SU-DHL-6 (cell line): Measurements from ENCODE around the gene FBN1.

Experiments
- H2AFZ ChIP-seq: fragments of 200-600 bp; sonication (generic); 2 replicates; pipeline ENCODE4 v1.6.1; 2014; ENCODE audit warnings: low read depth, mild to moderate bottlenecking, moderate library complexity, mixed read lengths, antibody characterized with exemption, low read length; ENCODE audit not compliant: severe bottlenecking
- H3F3A ChIP-seq: fragments of 200-600 bp; shearing (Covaris generic); 2 replicates; pipeline ENCODE4 v1.6.0; 2016; ENCODE audit warnings: antibody characterized with exemption, mild to moderate bottlenecking; ENCODE audit not compliant: insufficient read depth
- H3K27ac ChIP-seq: fragments of 200-600 bp; sonication (generic); 2 replicates; pipeline ENCODE4 v1.5.1; 2016; ENCODE audit warnings: low read depth, mild to moderate bottlenecking, low read length, moderate library complexity, mixed read lengths
- H3K27me3 ChIP-seq: fragments of 200-600 bp; sonication (generic), shearing (Covaris generic); 2 replicates; pipeline ENCODE4 v1.6.0; 2014; ENCODE audit warnings: mild to moderate bottlenecking, low read length
- H3K36me3 ChIP-seq: fragments of 200-600 bp; sonication (generic); 2 replicates; pipeline ENCODE4 v1.6.1; 2014; ENCODE audit warnings: mild to moderate bottlenecking, low read length, mixed read lengths
- H3K4me2 ChIP-seq: fragments of 300-600, 200-600 bp; shearing (Covaris generic), sonication (generic); 2 replicates; pipeline ENCODE4 v1.6.0; 2014; ENCODE audit warnings: low read length, low read depth, mild to moderate bottlenecking; ENCODE audit not compliant: poor library complexity, severe bottlenecking
- H3K4me3 ChIP-seq: fragments of 200-600 bp; sonication (generic); 2 replicates; pipeline ENCODE4 v1.5.1; 2014; ENCODE audit warnings: antibody characterized with exemption, low read length, mild to moderate bottlenecking, mixed read lengths; ENCODE audit not compliant: insufficient read depth, poor library complexity, severe bottlenecking
- H3K79me2 ChIP-seq: fragments of 200-600 bp; sonication (generic); 2 replicates; pipeline ENCODE4 v1.6.1; 2014; ENCODE audit warnings: mild to moderate bottlenecking, low read length, moderate library complexity; ENCODE audit not compliant: insufficient read depth
- H3K9ac ChIP-seq: fragments of 200-600 bp; sonication (generic); 2 replicates; pipeline ENCODE4 v1.7.0; 2014; ENCODE audit warnings: mild to moderate bottlenecking, low read length
- H3K9me2 ChIP-seq: fragments of 200-600 bp; sonication (generic); replicated peaks from 2 replicates; pipeline ENCODE4 v1.6.1; 2014; ENCODE audit warnings: low read length; ENCODE audit not compliant: insufficient read depth
- H3K9me3 ChIP-seq: fragments of 200-600 bp; sonication (generic); 2 replicates; pipeline ENCODE4 v1.6.1; 2014; ENCODE audit warnings: low read length, mixed read lengths; ENCODE audit not compliant: insufficient read depth
- H4K20me1 ChIP-seq: fragments of 200-600 bp; sonication (generic); 2 replicates; pipeline ENCODE4 v1.6.1; 2014; ENCODE audit warnings: low read depth, mild to moderate bottlenecking, antibody characterized with exemption, low read length, moderate library complexity, mixed read lengths
- EZH2phosphoT487 ChIP-seq: fragments of 200-600 bp; sonication (generic), shearing (Covaris generic); conservative IDR thresholded peaks from 2 replicates; pipeline ENCODE4 v1.6.1; 2018; ENCODE audit warnings: mild to moderate bottlenecking, antibody characterized with exemption, low read length, moderate library complexity, mixed read lengths
- TF ChIP-seq, protein P1 (sequence below): fragments of 200-600 bp; sonication (generic); IDR thresholded peaks from one replicate; pipeline ENCODE4 v1.5.1; 2017; ENCODE audit warnings: antibody characterized with exemption, mild to moderate bottlenecking, low read length, moderate library complexity; ENCODE audit not compliant: insufficient read depth, poor library complexity, severe bottlenecking

Gene FBN1

DNA sequence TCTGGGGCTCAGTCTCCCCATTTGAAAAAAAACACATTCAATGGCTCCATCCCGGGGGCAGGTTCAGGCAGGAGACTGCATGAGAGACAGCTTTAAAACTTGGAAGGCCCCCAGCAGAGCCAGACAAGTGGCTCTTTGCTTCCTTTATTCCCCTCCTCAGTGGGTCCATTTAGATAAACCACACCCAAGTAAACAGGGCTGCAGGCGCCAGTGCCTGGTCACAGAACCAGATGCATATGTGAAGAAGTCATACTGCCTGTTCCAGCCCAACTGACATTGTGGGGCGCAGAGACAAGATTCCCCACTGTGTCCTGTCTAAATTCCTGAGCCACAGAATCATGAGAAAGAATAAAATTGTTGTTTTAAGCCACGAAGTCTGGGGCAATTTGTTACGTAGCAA is 9.0 kb downstream of the FBN1 start:
- Histone ChIP-seq H3K9me3 (no peaks in the 10 kb centered on the region), H3K27me3 (no peaks in the 10 kb centered on the region), H3K9me2 (no peaks in the 10 kb centered on the region), H4K20me1 (no peaks in the 10 kb centered on the region), H2AFZ (no peak overlapping the region), H3K4me3 (no peak overlapping the region), H3K9ac (no peak overlapping the region), H3K4me2 (no peak overlapping the region), H3K79me2 (no peaks in the 10 kb centered on the region), H3K36me3 (no peaks in the 10 kb centered on the region), H3F3A (no peaks in the 10 kb centered on the region), H3K27ac (no peak overlapping the region)
- TF ChIP-seq, protein P1, sequence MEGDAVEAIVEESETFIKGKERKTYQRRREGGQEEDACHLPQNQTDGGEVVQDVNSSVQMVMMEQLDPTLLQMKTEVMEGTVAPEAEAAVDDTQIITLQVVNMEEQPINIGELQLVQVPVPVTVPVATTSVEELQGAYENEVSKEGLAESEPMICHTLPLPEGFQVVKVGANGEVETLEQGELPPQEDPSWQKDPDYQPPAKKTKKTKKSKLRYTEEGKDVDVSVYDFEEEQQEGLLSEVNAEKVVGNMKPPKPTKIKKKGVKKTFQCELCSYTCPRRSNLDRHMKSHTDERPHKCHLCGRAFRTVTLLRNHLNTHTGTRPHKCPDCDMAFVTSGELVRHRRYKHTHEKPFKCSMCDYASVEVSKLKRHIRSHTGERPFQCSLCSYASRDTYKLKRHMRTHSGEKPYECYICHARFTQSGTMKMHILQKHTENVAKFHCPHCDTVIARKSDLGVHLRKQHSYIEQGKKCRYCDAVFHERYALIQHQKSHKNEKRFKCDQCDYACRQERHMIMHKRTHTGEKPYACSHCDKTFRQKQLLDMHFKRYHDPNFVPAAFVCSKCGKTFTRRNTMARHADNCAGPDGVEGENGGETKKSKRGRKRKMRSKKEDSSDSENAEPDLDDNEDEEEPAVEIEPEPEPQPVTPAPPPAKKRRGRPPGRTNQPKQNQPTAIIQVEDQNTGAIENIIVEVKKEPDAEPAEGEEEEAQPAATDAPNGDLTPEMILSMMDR = no peak
- TF ChIP-seq EZH2phosphoT487 = no peak

DNA sequence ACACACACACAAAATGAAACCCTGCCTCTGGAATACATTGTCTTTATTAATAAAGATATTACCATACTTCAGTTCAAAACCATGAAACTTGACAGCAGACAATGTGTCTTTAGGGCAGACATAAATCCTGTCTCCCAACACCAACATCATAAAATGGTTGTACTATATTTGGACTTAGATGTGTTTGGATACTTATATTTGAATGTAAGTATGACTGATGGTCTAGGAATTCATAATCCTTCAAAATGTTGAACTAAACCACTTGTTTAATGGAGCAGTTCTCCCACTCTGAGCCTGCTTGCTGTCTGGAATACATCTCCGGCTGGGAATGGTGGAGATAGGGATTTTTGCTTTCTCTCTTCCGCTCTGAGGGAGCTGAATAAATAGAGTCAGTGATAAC is 10.6 kb downstream of the FBN1 start:
- Histone ChIP-seq H2AFZ (no peak overlapping the region), H3K9me3 (no peaks in the 10 kb centered on the region), H3K27me3 (no peaks in the 10 kb centered on the region), H3K4me3 (no peak overlapping the region), H3K27ac (no peak overlapping the region), H3K9ac (no peak overlapping the region), H4K20me1 (no peaks in the 10 kb centered on the region), H3K9me2 (no peaks in the 10 kb centered on the region), H3K4me2 (no peak overlapping the region), H3K79me2 (no peaks in the 10 kb centered on the region), H3K36me3 (no peaks in the 10 kb centered on the region), H3F3A (no peaks in the 10 kb centered on the region)
- TF ChIP-seq EZH2phosphoT487 = no peak
- TF ChIP-seq, protein P1 = no peak

DNA sequence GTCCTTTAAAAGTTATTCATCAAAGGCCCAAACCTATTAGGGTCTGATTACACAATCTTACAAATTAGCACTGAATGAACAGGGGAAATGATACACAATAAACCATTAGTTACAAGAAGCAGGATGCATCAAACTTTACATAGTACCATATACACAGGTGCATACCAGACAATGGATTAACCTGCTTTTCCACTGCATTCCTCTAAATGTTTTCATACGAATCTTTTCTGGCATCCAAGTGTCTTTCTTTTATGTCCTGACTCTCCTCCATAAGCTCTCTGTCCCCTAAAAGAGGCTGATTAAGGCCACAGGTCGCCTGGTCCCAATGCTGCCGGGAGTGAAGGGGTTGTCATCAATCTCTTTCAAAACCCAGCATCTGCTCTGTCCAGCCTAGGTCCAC is 11.4 kb downstream of the FBN1 start:
- Histone ChIP-seq H3K4me2 (no peak overlapping the region), H3K9ac (no peak overlapping the region), H4K20me1 (no peaks in the 10 kb centered on the region), H3F3A (no peaks in the 10 kb centered on the region), H3K4me3 (no peak overlapping the region), H3K27me3 (no peaks in the 10 kb centered on the region), H3K9me3 (no peaks in the 10 kb centered on the region), H2AFZ (no peak overlapping the region), H3K9me2 (no peaks in the 10 kb centered on the region), H3K27ac (no peak overlapping the region), H3K36me3 (no peaks in the 10 kb centered on the region), H3K79me2 (no peaks in the 10 kb centered on the region)
- no peak for TF ChIP-seq EZH2phosphoT487
- TF ChIP-seq, protein P1 = no peak
